ENCODE measurements around the gene APC2. TPM values are rescaled to one million over a fixed set of nuclear protein-coding genes. Genes with fewer than 3 reads are reported as not detected.

The APC2 gene
- total RNA-seq, 1 donor from 2014 or later = 43.0 TPM

DNA sequence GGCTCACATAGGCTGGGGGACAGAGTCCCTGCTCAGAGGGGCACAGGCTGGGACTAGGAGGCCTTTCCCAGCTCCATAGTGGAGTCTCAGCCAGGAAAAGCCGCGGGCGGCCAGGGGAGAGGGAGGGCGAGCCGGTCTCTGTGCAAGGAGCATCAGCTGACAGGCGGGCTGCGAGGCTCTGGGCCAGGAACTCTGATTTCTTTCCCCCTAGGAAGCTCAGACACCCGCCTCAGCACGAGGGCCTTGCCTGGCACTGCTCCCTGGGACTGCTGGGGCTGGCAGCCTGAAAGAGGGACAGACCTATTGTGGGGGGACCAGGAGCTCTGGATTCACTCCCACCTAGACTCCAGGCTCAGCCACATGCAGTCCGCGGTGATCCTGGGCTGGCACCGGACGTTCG lies 71.7 kb downstream of the APC2 start:
- Mint-ChIP-seq H3K4me3 (no peak overlapping the region), H3K9me3 (no peaks in the 10 kb centered on the region), H3K36me3 (ENCODE audit: low read depth) (no peaks in the 10 kb centered on the region), H3K4me1 (peaks cover 7% of the 10 kb centered on the region), H3K27ac (ENCODE audit: unreplicated experiment) (no peak overlapping the region), H3K27me3 (ENCODE audit: low read depth) (peaks cover 66% of the 10 kb centered on the region)
- DNase-seq (ENCODE audit: low read depth, low spot score) = no peak
- TF ChIP-seq CTCF (conservative IDR thresholded peaks at IDR 0.05) = no peak

GRCh38 chr19:1522061-1522460 lies 72.1 kb downstream of the APC2 start:
- Mint-ChIP-seq H3K27ac (ENCODE audit: unreplicated experiment) (no peak overlapping the region), H3K9me3 (no peaks in the 10 kb centered on the region), H3K36me3 (ENCODE audit: low read depth) (no peaks in the 10 kb centered on the region), H3K4me3 (no peak overlapping the region), H3K4me1 (peaks cover 7% of the 10 kb centered on the region), H3K27me3 (ENCODE audit: low read depth) (peaks cover 65% of the 10 kb centered on the region)
- no peak for DNase-seq (ENCODE audit: low read depth, low spot score)
- no peak for TF ChIP-seq CTCF (conservative IDR thresholded peaks at IDR 0.05)

DNA sequence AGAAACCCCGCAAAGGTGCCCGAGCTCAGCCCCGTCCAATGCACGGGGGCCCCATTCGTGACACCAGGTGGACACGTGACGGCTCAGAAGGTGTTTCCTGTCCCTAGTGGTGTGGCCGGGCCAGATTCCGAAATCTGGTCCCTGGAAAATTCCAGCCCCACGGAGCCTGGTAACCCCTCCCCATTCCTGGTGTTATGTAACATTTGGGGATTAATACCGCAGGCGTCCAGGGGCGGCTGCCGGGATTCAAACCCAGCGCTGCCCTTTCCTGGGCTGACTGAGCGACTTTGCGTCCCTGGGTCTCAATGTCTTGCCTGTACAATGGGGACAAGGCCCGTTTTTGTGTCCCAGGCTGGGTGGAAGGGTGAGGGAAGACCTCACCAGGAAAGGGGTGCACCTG lies 72.9 kb downstream of the APC2 start:
- Mint-ChIP-seq H3K9me3 (no peaks in the 10 kb centered on the region), H3K27ac (ENCODE audit: unreplicated experiment) (no peak overlapping the region), H3K4me3 (no peak overlapping the region), H3K36me3 (ENCODE audit: low read depth) (no peaks in the 10 kb centered on the region), H3K27me3 (ENCODE audit: low read depth) (peaks cover 67% of the 10 kb centered on the region), H3K4me1 (peaks cover 7% of the 10 kb centered on the region)
- no peak for TF ChIP-seq CTCF (conservative IDR thresholded peaks at IDR 0.05)
- no peak for DNase-seq (ENCODE audit: low read depth, low spot score)

Other genes with a start within 250 kb of the APC2 start
- gene STK11, start 244.3 kb upstream of the APC2 start, total RNA-seq = 55.8 and 60.2 TPM in 2 replicates
- gene CBARP, start 212.1 kb upstream of the APC2 start, total RNA-seq = 26.2 and 27.1 TPM in 2 replicates
- gene ATP5F1D, start 208.4 kb upstream of the APC2 start, total RNA-seq = 140 and 141 TPM in 2 replicates
- 177 and 187 TPM in 2 replicates for gene MIDN, start 201.5 kb upstream of the APC2 start, total RNA-seq
- gene CIRBP, start 180.8 kb upstream of the APC2 start, total RNA-seq = 414 and 421 TPM in 2 replicates
- gene FAM174C, start 174.6 kb upstream of the APC2 start, total RNA-seq = 33.3 and 36.6 TPM in 2 replicates
- gene EFNA2, start 164.2 kb upstream of the APC2 start, total RNA-seq = 28.0 and 31.0 TPM in 2 replicates
- gene NDUFS7, start 66.2 kb upstream of the APC2 start, total RNA-seq = 89.7 and 90.6 TPM in 2 replicates
- gene GAMT, start 48.6 kb upstream of the APC2 start, total RNA-seq = 42.6 and 45.6 TPM in 2 replicates
- 146 and 157 TPM in 2 replicates for gene DAZAP1, start 42.5 kb upstream of the APC2 start, total RNA-seq
- gene RPS15, start 11.7 kb upstream of the APC2 start, total RNA-seq = 1,578 and 1,580 TPM in 2 replicates
- gene C19orf25, start 29.1 kb downstream of the APC2 start, total RNA-seq = 34.5 and 41.5 TPM in 2 replicates
- 10.4 and 11.7 TPM in 2 replicates for gene PCSK4, start 40.2 kb downstream of the APC2 start, total RNA-seq
- gene REEP6, start 41.1 kb downstream of the APC2 start, total RNA-seq = 8.2 and 8.7 TPM in 2 replicates
- gene ADAMTSL5, start 62.9 kb downstream of the APC2 start, total RNA-seq = not detected in 2 replicates
- not detected in 2 replicates for gene PLK5, start 74.0 kb downstream of the APC2 start, total RNA-seq
- gene MEX3D, start 118.2 kb downstream of the APC2 start, total RNA-seq = 102 and 103 TPM in 2 replicates
- 157 and 168 TPM in 2 replicates for gene MBD3, start 142.7 kb downstream of the APC2 start, total RNA-seq
- 149 and 165 TPM in 2 replicates for gene UQCR11, start 155.3 kb downstream of the APC2 start, total RNA-seq
- 348 and 354 TPM in 2 replicates for gene TCF3, start 202.5 kb downstream of the APC2 start, total RNA-seq

Data from neural crest cell (in vitro differentiated cells).